ENCODE results near the gene GTPBP1.

GRCh38 chr22:38657045-38657909, 48.5 kb upstream of the GTPBP1 start:
- no peak for TF ChIP-seq CTCF (conservative IDR thresholded peaks at IDR 0.05; ENCODE audit: low read length)
- TF ChIP-seq EZH2phosphoT487 (IDR thresholded peaks at IDR 0.05; ENCODE audit: borderline replicate concordance, low read depth, low read length): no peak
